K562 (cell line): ENCODE results near the gene MTPN. TPM values are rescaled to one million over a fixed set of nuclear protein-coding genes. Genes with fewer than 3 reads are reported as not detected.

Experiments used
- ATAC-seq: fragments of 200-7000 bp; cut with Tn5 transposase; 3 replicates; pipeline ENCODE4 v1.9.1; 2020; ENCODE audit warnings: moderate library complexity
- BruUV-seq: library from RNA; stranded (reverse); fragments of 400-500 nt; replicated peaks from 2 replicates; lab custom pipeline; 2021; lab: Mats Ljungman, UMichigan
- CTCF ChIA-PET: fragments of 300-600 bp; formaldehyde crosslinking; extraction: SDS; loops from one replicate; lab custom pipeline; 2021; ENCODE audit warnings: low intra/inter-chr PET ratio; lab: Yijun Ruan, JAX
- POLR2A ChIA-PET: fragments of 300-600, 350-650 bp; sonication (Branson Sonifier 250); formaldehyde crosslinking; extraction: SDS; loops from one replicate; lab custom pipeline; 2021; ENCODE audit warnings: antibody characterized with exemption, inconsistent platforms; lab: Yijun Ruan, JAX
- DNase-seq, 4 experiments: peaks; one replicate each; pipeline versions ENCODE4 v3.0.0 to v3.0.0-alpha.2; 2011 to 2018; ENCODE audit warnings: low spot score in 3 of 4, mixed read lengths in 3 of 4; ENCODE audit errors: extremely low read depth in 1 of 4
- FAIRE-seq: peaks from 2 replicates; lab custom pipeline; 2011; peaks lifted over from hg19 to GRCh38; lab: Jason Lieb, UNC
- H2AFZ ChIP-seq: 2 replicates; pipeline ENCODE4 v1.6.0; 2011; ENCODE audit warnings: low read depth, low read length, control low read depth, inconsistent platforms
- H3K27ac ChIP-seq: fragments of 200-600 bp; 3 replicates; pipeline ENCODE4 v1.8.0; 2011; ENCODE audit warnings: low read depth, mild to moderate bottlenecking, control low read depth, inconsistent platforms, low read length, moderate library complexity, mixed read lengths; ENCODE audit errors: extremely low read depth
- H3K27me3 ChIP-seq, 2 experiments: fragments of 300-600 bp in 1 of 2; 2 replicates in 1 of 2; 3 replicates in 1 of 2; pipeline versions ENCODE4 v1.6.0 to v1.8.0; 2011; ENCODE audit warnings: inconsistent platforms in 2 of 2, low read length in 2 of 2, mild to moderate bottlenecking in 1 of 2, mixed read lengths in 1 of 2, moderate library complexity in 1 of 2; ENCODE audit not compliant: control insufficient read depth in 2 of 2, insufficient read depth in 2 of 2
- H3K36me3 ChIP-seq: fragments of 300-600 bp; 3 replicates; pipeline ENCODE4 v1.8.0; 2011; ENCODE audit warnings: mild to moderate bottlenecking, low read length, inconsistent platforms; ENCODE audit not compliant: control insufficient read depth, insufficient read depth
- H3K4me1 ChIP-seq, 2 experiments: fragments of 200-600 bp in 1 of 2; replicated peaks in 1 of 2; 2 replicates in 1 of 2; 3 replicates in 1 of 2; pipeline versions ENCODE4 v1.5.1 to v1.8.0; 2011; ENCODE audit warnings: inconsistent platforms in 2 of 2, low read length in 2 of 2, mild to moderate bottlenecking in 1 of 2, mixed read lengths in 1 of 2, moderate library complexity in 1 of 2; ENCODE audit not compliant: control insufficient read depth in 2 of 2, insufficient read depth in 2 of 2
- H3K4me2 ChIP-seq: 2 replicates; pipeline ENCODE4 v1.6.1; 2011; ENCODE audit warnings: low read length, control low read depth, inconsistent platforms, mixed read lengths; ENCODE audit not compliant: insufficient read depth
- H3K4me3 ChIP-seq: fragments of 200-600 bp; sonication (generic), shearing (Covaris generic); 2 replicates; pipeline ENCODE4 v1.5.1; 2016; ENCODE audit warnings: control low read depth, inconsistent platforms
- H3K79me2 ChIP-seq: fragments of 200-600 bp; 3 replicates; pipeline ENCODE4 v1.8.0; 2011; ENCODE audit warnings: low read length, inconsistent platforms; ENCODE audit not compliant: control insufficient read depth, insufficient read depth
- H3K9ac ChIP-seq, 2 experiments: 2 replicates each; pipeline versions ENCODE4 v1.6.0 to v1.6.1; 2011; ENCODE audit warnings: low read depth in 2 of 2, low read length in 2 of 2, control low read depth in 1 of 2, inconsistent platforms in 1 of 2, mild to moderate bottlenecking in 1 of 2, mixed read lengths in 1 of 2; ENCODE audit not compliant: insufficient read depth in 1 of 2
- H3K9me1 ChIP-seq: one replicate; pipeline ENCODE4 v1.6.0; 2011; ENCODE audit warnings: inconsistent platforms, mild to moderate bottlenecking, low read length, moderate library complexity; ENCODE audit not compliant: control insufficient read depth, insufficient read depth
- H3K9me3 ChIP-seq: replicated peaks from 2 replicates; pipeline ENCODE4 v1.5.1; 2011; ENCODE audit warnings: low read depth, low read length, inconsistent platforms; ENCODE audit not compliant: control insufficient read depth, insufficient read depth
- H4K20me1 ChIP-seq: replicated peaks from 2 replicates; pipeline ENCODE4 v1.6.1; 2011; ENCODE audit warnings: low read length, inconsistent platforms, mixed read lengths; ENCODE audit not compliant: control insufficient read depth, insufficient read depth
- ATF4 ChIP-seq: fragments of 450-650 bp; formaldehyde crosslinking; IDR thresholded peaks from 2 replicates; pipeline ENCODE4 v1.4.0; 2022; ENCODE audit warnings: mild to moderate bottlenecking, moderate library complexity
- CEBPG ChIP-seq, 3 experiments: fragments of 200-800 bp in 1 of 3; sonication (Bioruptor generic) in 1 of 3; sonication (generic) in 1 of 3; formaldehyde crosslinking in 1 of 3; IDR thresholded peaks in 2 of 3; conservative IDR thresholded peaks in 1 of 3; 2 replicates each; pipeline versions ENCODE4 v1.6.1 to v1.8.0; 2016 to 2022; ENCODE audit warnings: missing compliant biosample characterization in 2 of 3, missing genetic modification characterization in 2 of 3, mild to moderate bottlenecking in 1 of 3, missing genetic modification reagents in 1 of 3
- E2F3 ChIP-seq: fragments of 250-450 bp; sonication (Bioruptor Pico); IDR thresholded peaks from 2 replicates; pipeline ENCODE4 v1.4.0; 2020; ENCODE audit warnings: mild to moderate bottlenecking
- MCM3 ChIP-seq: fragments of 450-650 bp; IDR thresholded peaks from 2 replicates; pipeline ENCODE4 v1.6.1; 2016
- MLLT1 ChIP-seq, 2 experiments: fragments of 450-650 bp; IDR thresholded peaks; 2 replicates each; pipeline ENCODE4 v1.6.1; 2016
- PHTF2 ChIP-seq: fragments of 250-450 bp; sonication (Bioruptor Pico); IDR thresholded peaks from 2 replicates; pipeline ENCODE4 v1.5.0; 2021; ENCODE audit warnings: mild to moderate bottlenecking
- SMARCC2 ChIP-seq: fragments of 450-650 bp; IDR thresholded peaks from 2 replicates; pipeline ENCODE4 v1.6.1; 2017; ENCODE audit warnings: antibody characterized with exemption, moderate library complexity, mild to moderate bottlenecking, low read depth
- ZBTB40 ChIP-seq, 2 experiments: fragments of 450-650 bp in 1 of 2; sonication (generic) in 1 of 2; formaldehyde crosslinking in 1 of 2; IDR thresholded peaks; 2 replicates each; pipeline versions ENCODE4 v1.7.1 to v1.9.0; 2016 to 2022; ENCODE audit warnings: inconsistent platforms in 1 of 2, mild to moderate bottlenecking in 1 of 2, missing genetic modification reagents in 1 of 2
- ZC3H8 ChIP-seq: fragments of 450-650 bp; IDR thresholded peaks from 2 replicates; pipeline ENCODE4 v1.6.1; 2017
- ZFP1 ChIP-seq: fragments of 450-650 bp; formaldehyde crosslinking; IDR thresholded peaks from 2 replicates; pipeline ENCODE4 v1.4.0; 2020; ENCODE audit warnings: mild to moderate bottlenecking, mixed read lengths
- ZNF133 ChIP-seq: fragments of 250-450 bp; sonication (Bioruptor Pico); IDR thresholded peaks from 2 replicates; pipeline ENCODE4 v1.4.0; 2020; ENCODE audit warnings: mild to moderate bottlenecking
- WGBS: fragments of 100-300 bp; shearing (Covaris generic); methylation state at CpG from one replicate; pipeline ENCODE4 v1.1.6; 2016; ENCODE audit warnings: low coverage, mixed read lengths; ENCODE audit not compliant: insufficient coverage; ENCODE audit errors: missing lambda C conversion rate; 5-methylcytosine and 5-hydroxymethylcytosine counted together
- in situ Hi-C: fragments of 300-500 bp; cut with MboI; formaldehyde crosslinking; loops from 4 replicates; pipeline ENCODE4 v1.15.0; 2018; ENCODE audit warnings: inconsistent platforms, mixed read lengths
- intact Hi-C: fragments of 100-400 bp; cut with micrococcal nuclease; formaldehyde crosslinking; loops from 2 replicates; pipeline ENCODE4 v1.14.2; 2022
- polyA plus RNA-seq, 8 experiments: library from polyadenylated mRNA; depleted of rRNA in 4 of 8; stranded (reverse) in 5 of 8; unstranded in 3 of 8; fragments of >200 nt; fragmentation: Nextera tagmentation in 2 of 8; fragmentation: Illumina TruSeq in 1 of 8; extraction: Ambion mirVana in 2 of 8; extraction: Trizol in 1 of 8; gene quantifications; 2 replicates each; pipeline versions ENCODE4 v1.2.1 to v1.2.3, GENCODE V29; 2011 to 2014; ENCODE audit warnings: inconsistent platforms in 1 of 8, missing spikeins in 1 of 8
- total RNA-seq, 7 experiments: library from RNA; depleted of rRNA in 6 of 7; stranded (reverse); fragments of >200 nt in 6 of 7; fragmentation: Illumina TruSeq in 2 of 7; extraction: Trizol in 2 of 7; gene quantifications; 2 replicates each; pipeline versions ENCODE4 v1.2.1 to v1.2.3, GENCODE V29; 2011 to 2021; ENCODE audit warnings: low replicate concordance in 1 of 7

The MTPN gene
- total and polyA plus RNA-seq, 9 of the 15 experiments (the other 6 are each of a cell fraction or from before 2014, with no cell fraction given): 68.5 to 261 (median 156) TPM

- FAIRE-seq: no peak
- H3K9me1 ChIP-seq: no peaks in the 10 kb centered on the region
- POLR2A ChIA-PET: interaction anchor here (0.7 kb wide), 1 partner anchor 152 kb away, joined by 3 read pairs; no protein-coding TSS in a partner anchor
- TF ChIP-seq MLLT1 (IDR thresholded peaks at IDR 0.05) (no peak), ZC3H8 (no peak), ZFP1 (no peak), SMARCC2 (no peak), PHTF2 (no peak), ZBTB40 (IDR thresholded peaks at IDR 0.05) (no peak), ZBTB40 (CRISPR knock-in tag; IDR thresholded peaks at IDR 0.05) (no peak), MCM3 (no peak), CEBPG (CRISPR knock-in tag; IDR thresholded peaks at IDR 0.05) (peak; percentile 28; the same call in 1 of the 2 replicates), CEBPG (tag; conservative IDR thresholded peaks at IDR 0.05 in 1 of 2, IDR thresholded peaks at IDR 0.05 in 1 of 2) (peak in 1 of 2 experiments; percentile 47; a peak in 2 of 4 replicates), ATF4 (CRISPR knock-in tag) (no peak), ZNF133 (CRISPR knock-in tag) (no peak), E2F3 (CRISPR knock-in tag) (no peak)
Measured at GRCh38 chr7:135913404-135913803, 63.8 kb downstream of the MTPN start.

More at GRCh38 chr7:135913404-135913803, 63.8 kb downstream of the MTPN start:
- Histone ChIP-seq H3K4me1 (peaks cover 2 to 10% of the 10 kb centered on the region in 2 experiments; a peak in 2 of 5 replicates), H3K36me3 (no peaks in the 10 kb centered on the region), H3K79me2 (no peaks in the 10 kb centered on the region), H3K4me3 (no peak overlapping the region), H3K27me3 (no peaks in the 10 kb centered on the region), H3K9me3 (0 out of 2 replicates have a peak, but pooled peaks cover 4% of the 10 kb centered on the region), H2AFZ (no peak overlapping the region), H3K27ac (no peak overlapping the region), H3K9ac (no peak overlapping the region), H4K20me1 (no peaks in the 10 kb centered on the region), H3K4me2 (no peak overlapping the region)
- ATAC-seq (peak; percentile 11; the same call in 1 of the 3 replicates), DNase-seq (no peak)
- WGBS: 37% methylated on average over 2 of the region's 2 CpGs
- intact Hi-C loops: no loop called here
- no TSS peak for BruUV-seq
- CTCF ChIA-PET: no interaction called here
- in situ Hi-C loops: no loop called here
